ENCODE measurements around the gene SCP2.

GRCh38 chr1:53080041-53080440, 153.0 kb downstream of the SCP2 start:
- no peak for TF ChIP-seq PATZ1 (CRISPR knock-in tag; IDR thresholded peaks at IDR 0.05; ENCODE audit: borderline replicate concordance)
- TF ChIP-seq ARNTL (CRISPR knock-in tag; IDR thresholded peaks at IDR 0.05; ENCODE audit: borderline replicate concordance, low read depth) = no peak
- TF ChIP-seq SNAI2 (CRISPR knock-in tag; IDR thresholded peaks at IDR 0.05) = no peak
- TF ChIP-seq ZFP3 (CRISPR knock-in tag; IDR thresholded peaks at IDR 0.05) = no peak
- TF ChIP-seq ZNF8 (CRISPR knock-in tag; IDR thresholded peaks at IDR 0.05) = no peak
- TF ChIP-seq ZFP30 (CRISPR knock-in tag; IDR thresholded peaks at IDR 0.05) = no peak
- no peak for TF ChIP-seq PPARA (CRISPR knock-in tag; IDR thresholded peaks at IDR 0.05; ENCODE audit: borderline replicate concordance)
- TF ChIP-seq ZC3H10 (CRISPR knock-in tag; IDR thresholded peaks at IDR 0.05) = no peak
- no peak for TF ChIP-seq OSR1 (CRISPR knock-in tag; IDR thresholded peaks at IDR 0.05)
- TF ChIP-seq ZNF565 (CRISPR knock-in tag; conservative IDR thresholded peaks at IDR 0.05; ENCODE audit: low read depth) = no peak
- no peak for TF ChIP-seq RARB (CRISPR knock-in tag; IDR thresholded peaks at IDR 0.05)

Data from SK-N-SH treated with all-trans-retinoic acid at 6 μM for 48 hours (cell line).